Right renal pelvis (tissue), 4 donors: Measurements from ENCODE around the gene ACAP3. TPM values are rescaled to one million over a fixed set of nuclear protein-coding genes. Genes with fewer than 3 reads are reported as not detected.
"Not testable (repeated sequence)": the region's sequence is repeated elsewhere in the genome, so short reads cannot be mapped to it uniquely, and the experiment has no call there.

Experiments
- DNase-seq, 4 donors: peaks; one replicate each; pipeline ENCODE4 v3.0.0-alpha.2; 2013; ENCODE audit warnings: low read depth in 4 of 4, low spot score in 3 of 4, missing footprints in 1 of 4
- polyA plus RNA-seq, 4 donors: library from polyadenylated mRNA; unstranded; fragments of 120-200 nt; gene quantifications; one replicate each; pipeline ENCODE4 v1.2.1, GENCODE V29; 2013; ENCODE audit not compliant: insufficient read length in 4 of 4

The ACAP3 gene
- polyA plus RNA-seq, 4 donors, result 21.7 to 38.7 (median 24.4) TPM

GRCh38 chr1:1248009-1248913 lies 59.5 kb downstream of the ACAP3 start:
- not testable (repeated sequence) for DNase-seq

GRCh38 chr1:1247341-1247913 lies 60.3 kb downstream of the ACAP3 start:
- DNase-seq, result no peak

GRCh38 chr1:1246577-1247340 lies 61.0 kb downstream of the ACAP3 start, which contains the start of gene C1QTNF12:
C1QTNF12 (minus strand) TSS chr1:1246722; CDS start chr1:1246690, 32 bp downstream.
- no peak for DNase-seq

GRCh38 chr1:1245817-1246576 lies 61.7 kb downstream of the ACAP3 start:
- DNase-seq, result no peak

GRCh38 chr1:1245178-1245816 lies 62.4 kb downstream of the ACAP3 start:
- DNase-seq, result no peak

GRCh38 chr1:1244192-1244811 lies 63.4 kb downstream of the ACAP3 start:
- no peak for DNase-seq

GRCh38 chr1:1243807-1244191 lies 63.9 kb downstream of the ACAP3 start:
- DNase-seq, result no peak

GRCh38 chr1:1243266-1243660 lies 64.5 kb downstream of the ACAP3 start:
- DNase-seq, result no peak

- no peak for DNase-seq
These were observed 65.1 kb downstream of the ACAP3 start for GRCh38 chr1:1242461-1243265.

Other genes with a start within 250 kb of the ACAP3 start
- under 1 TPM; 0.14 to 0.88 (median 0.37) TPM for gene RNF223, start 233.6 kb downstream of the ACAP3 start, polyA plus RNA-seq
- 10 to 100 TPM in 1 of 4 donors, 1 to 10 TPM in 3; 7.9 to 14.8 (median 9.5) TPM for gene C1orf159, start 191.8 kb downstream of the ACAP3 start, polyA plus RNA-seq
- gene TTLL10, start 134.1 kb downstream of the ACAP3 start, polyA plus RNA-seq, result under 1 TPM; 0.33 to 0.83 (median 0.63) TPM
- 1 to 10 TPM in 1 of 4 donors, under 1 TPM in 2, not detected in 1; 0.29 to 1.1 (median 0.67) TPM for gene TNFRSF18, start 101.3 kb downstream of the ACAP3 start, polyA plus RNA-seq
- gene TNFRSF4, start 93.8 kb downstream of the ACAP3 start, polyA plus RNA-seq, result 1 to 10 TPM; 1.6 to 2.5 (median 2.2) TPM
- 100 to 1,000 TPM; 115 to 137 (median 133) TPM for gene SDF4, start 75.9 kb downstream of the ACAP3 start, polyA plus RNA-seq
- gene B3GALT6, start 75.7 kb downstream of the ACAP3 start, polyA plus RNA-seq, result 10 to 100 TPM; 18.0 to 28.4 (median 20.6) TPM
- gene C1QTNF12, start 61.2 kb downstream of the ACAP3 start, polyA plus RNA-seq, result 10 to 100 TPM in 2 of 4 donors, 1 to 10 TPM in 2; 9.0 to 20.6 (median 9.9) TPM
- gene UBE2J2, start 34.1 kb downstream of the ACAP3 start, polyA plus RNA-seq, result 10 to 100 TPM; 47.7 to 57.5 (median 52.6) TPM
- gene SCNN1D, start 27.5 kb downstream of the ACAP3 start, polyA plus RNA-seq, result 1 to 10 TPM; 4.2 to 8.5 (median 4.9) TPM
- gene PUSL1, start 667 bp upstream of the ACAP3 start, polyA plus RNA-seq, result 10 to 100 TPM in 1 of 4 donors, 1 to 10 TPM in 3; 6.5 to 12.2 (median 7.2) TPM
- 100 to 1,000 TPM; 104 to 117 (median 110) TPM for gene INTS11, start 16.7 kb upstream of the ACAP3 start, polyA plus RNA-seq
- 10 to 100 TPM; 11.6 to 20.7 (median 14.5) TPM for gene CPTP, start 16.9 kb upstream of the ACAP3 start, polyA plus RNA-seq
- under 1 TPM; 0.22 to 0.56 (median 0.33) TPM for gene TAS1R3, start 23.4 kb upstream of the ACAP3 start, polyA plus RNA-seq
- 10 to 100 TPM; 27.0 to 56.4 (median 28.5) TPM for gene DVL1, start 41.5 kb upstream of the ACAP3 start, polyA plus RNA-seq
- gene MXRA8, start 50.6 kb upstream of the ACAP3 start, polyA plus RNA-seq, result 100 to 1,000 TPM; 177 to 242 (median 190) TPM
- 100 to 1,000 TPM in 1 of 4 donors, 10 to 100 TPM in 3; 63.0 to 110 (median 64.3) TPM for gene AURKAIP1, start 67.3 kb upstream of the ACAP3 start, polyA plus RNA-seq
- gene CCNL2, start 91.4 kb upstream of the ACAP3 start, polyA plus RNA-seq, result 100 to 1,000 TPM; 232 to 273 (median 238) TPM
- gene MRPL20, start 99.4 kb upstream of the ACAP3 start, polyA plus RNA-seq, result 100 to 1,000 TPM; 110 to 137 (median 115) TPM
- 10 to 100 TPM in 2 of 4 donors, 1 to 10 TPM in 2; 6.6 to 19.9 (median 11.9) TPM for gene ANKRD65, start 113.3 kb upstream of the ACAP3 start, polyA plus RNA-seq
- 10 to 100 TPM; 53.9 to 92.3 (median 63.1) TPM for gene VWA1, start 127.8 kb upstream of the ACAP3 start, polyA plus RNA-seq
- 1 to 10 TPM; 1.4 to 3.1 (median 3.1) TPM for gene ATAD3C, start 141.8 kb upstream of the ACAP3 start, polyA plus RNA-seq
- 10 to 100 TPM in 2 of 4 donors, 1 to 10 TPM in 2; 9.1 to 15.9 (median 12.4) TPM for gene ATAD3B, start 163.8 kb upstream of the ACAP3 start, polyA plus RNA-seq
- gene ATAD3A, start 204.2 kb upstream of the ACAP3 start, polyA plus RNA-seq, result 10 to 100 TPM; 20.2 to 25.6 (median 21.4) TPM
- gene TMEM240, start 232.7 kb upstream of the ACAP3 start, polyA plus RNA-seq, result 1 to 10 TPM; 4.4 to 9.2 (median 4.9) TPM